ENCODE results near the gene SFSWAP. TPM values are rescaled to one million over a fixed set of nuclear protein-coding genes. Genes with fewer than 3 reads are reported as not detected.
A peak's percentile ranks its signal among the peaks of the same experiment; 100 is the strongest.

SFSWAP gene
- total RNA-seq, 1 experiment from 2014 or later = 68.8 TPM

DNA sequence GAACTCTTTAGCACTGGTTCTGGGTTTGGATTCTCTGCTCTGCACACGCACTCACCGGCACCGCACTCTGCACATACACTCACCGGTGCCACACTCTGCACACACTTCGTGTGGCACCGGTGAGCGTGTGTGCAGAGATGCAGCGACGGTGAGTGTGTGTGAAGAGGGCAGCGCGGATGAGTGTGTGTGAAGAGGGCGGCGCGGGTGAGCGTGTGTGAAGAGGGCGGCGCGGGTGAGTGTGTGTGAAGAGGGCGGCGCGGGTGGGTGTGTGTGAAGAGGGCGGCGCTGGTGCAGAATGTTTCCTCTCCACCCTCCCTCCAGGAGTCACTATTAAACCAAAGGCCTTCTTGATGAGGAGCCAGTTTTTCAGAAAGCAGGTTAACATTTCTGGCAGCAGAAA lies 68.1 kb downstream of the SFSWAP start:
- BruUV-seq (replicated peaks) = no TSS peak
- no peak overlapping the region for H3K4me3 Mint-ChIP-seq (ENCODE audit: unreplicated experiment)
- TF ChIP-seq CTCF (IDR thresholded peaks at IDR 0.05; ENCODE audit: unreplicated experiment) = no peak
- peaks cover 73% of the 10 kb centered on the region for H3K36me3 Mint-ChIP-seq (ENCODE audit: insufficient read depth, unreplicated experiment)
- peaks cover 2% of the 10 kb centered on the region for H3K4me1 Mint-ChIP-seq (ENCODE audit: insufficient read depth, unreplicated experiment)
- ChIA-PET CTCF (no interaction called here), POLR2A (no interaction called here)
- no peaks in the 10 kb centered on the region for H3K27me3 Mint-ChIP-seq (ENCODE audit: insufficient read depth, unreplicated experiment)
- no peaks in the 10 kb centered on the region for H3K9me3 Mint-ChIP-seq (ENCODE audit: unreplicated experiment)
- H3K27ac Mint-ChIP-seq (ENCODE audit: low read depth, unreplicated experiment) = no peak overlapping the region
- DNase-seq (ENCODE audit: unreplicated experiment) = no peak
- intact Hi-C loops (cut with micrococcal nuclease) = no loop called here

DNA sequence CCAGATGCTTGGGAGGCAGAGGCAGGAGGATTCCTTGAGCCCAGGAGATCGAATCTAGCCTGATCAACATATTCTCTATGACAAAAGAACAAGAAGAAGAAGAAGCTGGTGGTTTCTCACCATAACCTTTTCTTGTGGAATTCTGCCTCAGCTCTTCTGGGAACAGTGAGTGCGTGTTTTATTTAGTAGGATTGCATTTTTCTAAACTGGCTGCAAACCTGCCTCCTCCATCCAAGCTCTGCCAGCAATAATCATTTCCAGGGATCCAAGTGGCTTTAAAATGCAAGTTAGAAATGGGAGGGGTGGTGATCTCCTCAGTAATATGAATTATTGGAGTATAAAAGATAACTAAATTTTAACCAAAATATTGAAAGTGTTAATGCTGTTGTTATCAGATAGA lies 71.2 kb downstream of the SFSWAP start:
- no peak for TF ChIP-seq CTCF (IDR thresholded peaks at IDR 0.05; ENCODE audit: unreplicated experiment)
- POLR2A ChIA-PET = no interaction called here
- no peaks in the 10 kb centered on the region for H3K9me3 Mint-ChIP-seq (ENCODE audit: unreplicated experiment)
- H3K36me3 Mint-ChIP-seq (ENCODE audit: insufficient read depth, unreplicated experiment) = peaks cover 72% of the 10 kb centered on the region
- H3K4me1 Mint-ChIP-seq (ENCODE audit: insufficient read depth, unreplicated experiment) = peaks cover 6% of the 10 kb centered on the region
- BruUV-seq (replicated peaks) = no TSS peak
- H3K27ac Mint-ChIP-seq (ENCODE audit: low read depth, unreplicated experiment) = no peak overlapping the region
- H3K27me3 Mint-ChIP-seq (ENCODE audit: insufficient read depth, unreplicated experiment) = no peaks in the 10 kb centered on the region
- no peak overlapping the region for H3K4me3 Mint-ChIP-seq (ENCODE audit: unreplicated experiment)
- CTCF ChIA-PET = no interaction called here
- no peak for DNase-seq (ENCODE audit: unreplicated experiment)
- intact Hi-C loops (cut with micrococcal nuclease) = no loop called here

GRCh38 chr12:131783915-131784541 lies 73.1 kb downstream of the SFSWAP start:
- Mint-ChIP-seq H3K4me1 (ENCODE audit: insufficient read depth, unreplicated experiment) (peaks cover 6% of the 10 kb centered on the region), H3K36me3 (ENCODE audit: insufficient read depth, unreplicated experiment) (peaks cover 73% of the 10 kb centered on the region), H3K4me3 (ENCODE audit: unreplicated experiment) (peak overlapping the region; percentile 53), H3K27me3 (ENCODE audit: insufficient read depth, unreplicated experiment) (no peaks in the 10 kb centered on the region), H3K27ac (ENCODE audit: low read depth, unreplicated experiment) (peak overlapping the region; percentile 62), H3K9me3 (ENCODE audit: unreplicated experiment) (no peaks in the 10 kb centered on the region)
- intact Hi-C loops (cut with micrococcal nuclease) = no loop called here
- no peak for TF ChIP-seq CTCF (IDR thresholded peaks at IDR 0.05; ENCODE audit: unreplicated experiment)
- POLR2A ChIA-PET = interaction anchor here (0.7 to 1.1 kb wide), 3 partner anchors 12 to 644 kb away, joined by 3 read pairs; no protein-coding TSS in a partner anchor
- BruUV-seq (replicated peaks) = no TSS peak
- peak; percentile 76 for DNase-seq (ENCODE audit: unreplicated experiment)
- CTCF ChIA-PET = interaction anchor here (0.6 to 1.1 kb wide), 3 partner anchors 11 to 673 kb away, joined by 3 to 4 read pairs (median 3); no protein-coding TSS in a partner anchor

DNA sequence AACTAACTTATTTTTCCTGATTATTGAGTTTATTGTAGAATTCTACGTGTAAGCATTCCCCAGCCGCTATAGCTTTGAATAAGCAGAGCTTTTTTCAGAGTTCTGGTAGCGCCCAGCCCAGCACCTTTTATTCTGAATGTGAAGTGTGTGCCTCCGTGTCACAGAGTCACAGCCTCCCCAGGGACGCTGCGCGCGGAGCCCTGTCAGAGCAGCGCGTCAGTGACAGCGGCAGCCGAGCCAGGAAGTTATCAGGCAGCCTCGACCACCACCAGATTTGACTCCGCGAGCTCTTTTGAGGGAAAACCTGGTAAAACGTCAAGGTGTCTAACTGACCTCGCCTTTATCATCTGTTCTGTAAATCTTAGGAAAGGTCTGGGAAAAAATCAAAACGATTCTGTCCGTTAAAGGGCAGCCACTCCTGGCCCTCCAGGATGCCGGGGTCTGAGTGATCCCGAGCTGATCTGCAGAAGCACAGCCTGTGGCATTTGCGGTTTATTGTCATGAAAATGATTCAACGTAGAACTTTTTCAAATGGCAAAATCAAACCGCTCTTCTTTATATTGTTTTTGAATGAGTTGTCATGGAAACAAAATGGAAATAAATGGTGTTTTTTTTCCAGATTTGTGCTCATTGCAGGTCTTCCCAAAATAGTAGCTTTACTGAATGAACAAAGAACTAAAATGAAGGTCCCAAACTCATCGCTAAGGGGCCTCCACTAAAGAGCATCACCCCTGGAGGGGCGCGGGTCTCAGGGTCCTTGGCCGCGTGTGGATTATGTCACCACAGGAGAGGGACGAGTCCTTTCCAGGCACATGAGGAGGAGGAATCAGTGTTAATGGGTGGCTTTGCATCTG lies 74.2 kb downstream of the SFSWAP start:
- no peak for DNase-seq (ENCODE audit: unreplicated experiment)
- peak overlapping the region; percentile 7 for H3K27ac Mint-ChIP-seq (ENCODE audit: low read depth, unreplicated experiment)
- H3K27me3 Mint-ChIP-seq (ENCODE audit: insufficient read depth, unreplicated experiment) = no peaks in the 10 kb centered on the region
- H3K36me3 Mint-ChIP-seq (ENCODE audit: insufficient read depth, unreplicated experiment) = peaks cover 73% of the 10 kb centered on the region
- BruUV-seq (replicated peaks) = no TSS peak
- peaks cover 6% of the 10 kb centered on the region for H3K4me1 Mint-ChIP-seq (ENCODE audit: insufficient read depth, unreplicated experiment)
- TF ChIP-seq CTCF (IDR thresholded peaks at IDR 0.05; ENCODE audit: unreplicated experiment) = no peak
- ChIA-PET POLR2A (no interaction called here), CTCF (interaction anchor here (0.7 kb wide), 1 partner anchor 44 kb away, joined by 5 read pairs; no protein-coding TSS in a partner anchor)
- no peak overlapping the region for H3K4me3 Mint-ChIP-seq (ENCODE audit: unreplicated experiment)
- intact Hi-C loops (cut with micrococcal nuclease) = no loop called here
- no peaks in the 10 kb centered on the region for H3K9me3 Mint-ChIP-seq (ENCODE audit: unreplicated experiment)

Data from MCF 10A (cell line).